A549 treated with RU486 at 1 μM for 4 hours (cell line): ENCODE data around the gene SCN4A. TPM values are rescaled to one million over a fixed set of nuclear protein-coding genes. Genes with fewer than 3 reads are reported as not detected.

Source experiments
- total RNA-seq: library from RNA; stranded (reverse); fragments of 200-300 nt; extraction: Qiagen RNA extraction; gene quantifications from 5 replicates; pipeline ENCODE4 v1.2.3, GENCODE V29; 2022; ENCODE audit warnings: low read depth

The SCN4A gene
- 0.03 to 0.18 TPM (median 0.10 TPM) in 4 of 5 replicates, not detected in the other for total RNA-seq

GRCh38 chr17:63972796-63973195 is at the start of gene SCN4A:
Gene SCN4A (minus strand): TSS chr17:63972918. CDS start chr17:63972841, 77 bp downstream.

GRCh38 chr17:64020056-64020766 is 47.5 kb upstream of the SCN4A start, which contains the start of gene ICAM2:
Gene ICAM2 (minus strand): TSS chr17:64020633. CDS start chr17:64006691, 13,942 bp downstream.

GRCh38 chr17:63998050-63998720 is 25.5 kb upstream of the SCN4A start, which contains the start of gene PRR29:
Gene PRR29 (plus strand): TSS chr17:63998351. CDS start chr17:63998365, 14 bp downstream.

GRCh38 chr17:63931981-63932561 is 40.6 kb downstream of the SCN4A start, which contains the start of gene CD79B:
Gene CD79B (minus strand): TSS chr17:63932331. CDS start chr17:63932261, 70 bp downstream.

GRCh38 chr17:63918789-63919305 is 53.9 kb downstream of the SCN4A start, which contains the start of gene GH1:
Gene GH1 (minus strand): TSS chr17:63918839. CDS start chr17:63918776, 63 bp downstream.

GRCh38 chr17:63911041-63911635 is 61.6 kb downstream of the SCN4A start, which contains the start of gene CSHL1:
Gene CSHL1 (minus strand): TSS chr17:63911258. CDS start chr17:63911196, 62 bp downstream.

GRCh38 chr17:63896524-63897354 is 76.0 kb downstream of the SCN4A start, which contains the start of gene CSH1:
Gene CSH1 (minus strand): TSS chr17:63896574. CDS start chr17:63896511, 63 bp downstream.

Other genes starting within 250 kb of the SCN4A start
- 24.8 to 27.6 TPM (median 26.0 TPM) in 5 replicates for gene STRADA, start 231.1 kb downstream of the SCN4A start, total RNA-seq
- 98.7 to 147 TPM (median 101 TPM) in 5 replicates for gene CCDC47, start 199.3 kb downstream of the SCN4A start, total RNA-seq
- gene DDX42, start 198.7 kb downstream of the SCN4A start, total RNA-seq = 86.9 to 109 TPM (median 96.3 TPM) in 5 replicates
- 211 to 259 TPM (median 225 TPM) in 5 replicates for gene PSMC5, start 145.5 kb downstream of the SCN4A start, total RNA-seq
- gene FTSJ3, start 145.3 kb downstream of the SCN4A start, total RNA-seq = 55.5 to 66.9 TPM (median 59.4 TPM) in 5 replicates
- gene SMARCD2, start 130.2 kb downstream of the SCN4A start, total RNA-seq = 54.3 to 62.8 TPM (median 61.0 TPM) in 5 replicates
- not detected in 5 replicates for gene CSH2, start 99.2 kb downstream of the SCN4A start, total RNA-seq
- gene GH2, start 91.0 kb downstream of the SCN4A start, total RNA-seq = not detected in 5 replicates
- gene CSH1, start 76.3 kb downstream of the SCN4A start, total RNA-seq = not detected in 5 replicates
- gene CSHL1, start 61.7 kb downstream of the SCN4A start, total RNA-seq = not detected in 5 replicates
- not detected in 5 replicates for gene GH1, start 54.1 kb downstream of the SCN4A start, total RNA-seq
- gene CD79B, start 40.6 kb downstream of the SCN4A start, total RNA-seq = 0.16 TPM in 1 of 5 replicates, not detected in the others
- gene PRR29, start 25.4 kb upstream of the SCN4A start, total RNA-seq = 0.57 to 1.00 TPM (median 0.79 TPM) in 5 replicates
- 0.08 TPM in 1 of 5 replicates, not detected in the others for gene ICAM2, start 47.7 kb upstream of the SCN4A start, total RNA-seq
- gene ERN1, start 157.2 kb upstream of the SCN4A start, total RNA-seq = 3.2 to 4.9 TPM (median 3.6 TPM) in 5 replicates